RPMI7951 (cell line): Measurements from ENCODE around the gene BAZ1B. TPM values are rescaled to one million over a fixed set of nuclear protein-coding genes. Genes with fewer than 3 reads are reported as not detected.
"Not testable (repeated sequence)": the region's sequence is repeated elsewhere in the genome, so short reads cannot be mapped to it uniquely, and the experiment has no call there.

ENCODE experiments used
- DNase-seq: peaks from one replicate; pipeline ENCODE4 v3.0.0-alpha.2; 2012; ENCODE audit warnings: low read depth
- total RNA-seq: library from RNA; depleted of rRNA; stranded (reverse); fragments of >200 nt; shearing (Covaris generic); gene quantifications from 2 replicates; pipeline ENCODE4 v1.2.3, GENCODE V29; 2014; rRNA removed

Gene BAZ1B, protein sequence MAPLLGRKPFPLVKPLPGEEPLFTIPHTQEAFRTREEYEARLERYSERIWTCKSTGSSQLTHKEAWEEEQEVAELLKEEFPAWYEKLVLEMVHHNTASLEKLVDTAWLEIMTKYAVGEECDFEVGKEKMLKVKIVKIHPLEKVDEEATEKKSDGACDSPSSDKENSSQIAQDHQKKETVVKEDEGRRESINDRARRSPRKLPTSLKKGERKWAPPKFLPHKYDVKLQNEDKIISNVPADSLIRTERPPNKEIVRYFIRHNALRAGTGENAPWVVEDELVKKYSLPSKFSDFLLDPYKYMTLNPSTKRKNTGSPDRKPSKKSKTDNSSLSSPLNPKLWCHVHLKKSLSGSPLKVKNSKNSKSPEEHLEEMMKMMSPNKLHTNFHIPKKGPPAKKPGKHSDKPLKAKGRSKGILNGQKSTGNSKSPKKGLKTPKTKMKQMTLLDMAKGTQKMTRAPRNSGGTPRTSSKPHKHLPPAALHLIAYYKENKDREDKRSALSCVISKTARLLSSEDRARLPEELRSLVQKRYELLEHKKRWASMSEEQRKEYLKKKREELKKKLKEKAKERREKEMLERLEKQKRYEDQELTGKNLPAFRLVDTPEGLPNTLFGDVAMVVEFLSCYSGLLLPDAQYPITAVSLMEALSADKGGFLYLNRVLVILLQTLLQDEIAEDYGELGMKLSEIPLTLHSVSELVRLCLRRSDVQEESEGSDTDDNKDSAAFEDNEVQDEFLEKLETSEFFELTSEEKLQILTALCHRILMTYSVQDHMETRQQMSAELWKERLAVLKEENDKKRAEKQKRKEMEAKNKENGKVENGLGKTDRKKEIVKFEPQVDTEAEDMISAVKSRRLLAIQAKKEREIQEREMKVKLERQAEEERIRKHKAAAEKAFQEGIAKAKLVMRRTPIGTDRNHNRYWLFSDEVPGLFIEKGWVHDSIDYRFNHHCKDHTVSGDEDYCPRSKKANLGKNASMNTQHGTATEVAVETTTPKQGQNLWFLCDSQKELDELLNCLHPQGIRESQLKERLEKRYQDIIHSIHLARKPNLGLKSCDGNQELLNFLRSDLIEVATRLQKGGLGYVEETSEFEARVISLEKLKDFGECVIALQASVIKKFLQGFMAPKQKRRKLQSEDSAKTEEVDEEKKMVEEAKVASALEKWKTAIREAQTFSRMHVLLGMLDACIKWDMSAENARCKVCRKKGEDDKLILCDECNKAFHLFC (N-terminal part only)
- total RNA-seq = 54.2 and 60.4 TPM in 2 replicates

DNA sequence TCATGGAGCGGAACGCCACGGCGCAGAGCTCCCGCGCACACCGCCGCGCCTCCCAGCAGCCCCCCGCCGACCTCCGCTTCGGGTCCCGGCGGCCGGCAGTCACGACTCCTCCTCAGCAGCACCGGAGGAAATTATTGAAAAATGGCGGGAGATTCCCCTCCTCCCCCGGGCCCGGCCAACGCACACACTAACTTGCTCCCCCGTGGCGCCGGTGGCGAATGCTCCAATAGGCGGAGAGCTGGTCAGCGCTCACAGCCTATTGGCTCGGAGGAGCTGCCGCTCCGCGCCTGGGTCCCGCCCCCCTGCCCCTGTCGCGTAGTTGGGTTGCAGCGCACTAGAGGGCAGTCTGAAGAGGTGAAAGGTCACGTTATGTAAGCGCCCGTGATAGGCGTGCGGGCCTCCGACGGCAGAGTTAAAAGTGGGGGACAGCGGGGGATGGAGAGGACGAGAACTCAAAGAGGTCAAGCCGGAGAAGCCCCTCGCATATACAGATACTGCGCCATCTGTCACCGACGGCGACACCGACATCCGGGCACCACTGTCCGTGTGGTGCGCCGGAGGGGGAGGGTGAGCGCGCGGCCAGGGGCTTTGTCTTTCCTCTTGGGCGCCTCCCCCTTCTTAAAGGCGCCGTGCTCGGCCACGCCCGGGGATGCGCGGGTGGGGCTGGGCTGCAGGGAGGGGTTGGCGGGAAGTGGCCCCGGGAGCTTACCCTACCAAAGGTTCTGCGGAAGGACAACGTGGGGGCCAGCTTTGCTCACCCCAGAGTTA, at the start of gene BAZ1B:
BAZ1B (minus strand) TSS at position 189 of the 768 bp plus-strand sequence. CDS start 360 bp downstream, outside the sequence.
- DNase-seq = peak; percentile 99

DNA sequence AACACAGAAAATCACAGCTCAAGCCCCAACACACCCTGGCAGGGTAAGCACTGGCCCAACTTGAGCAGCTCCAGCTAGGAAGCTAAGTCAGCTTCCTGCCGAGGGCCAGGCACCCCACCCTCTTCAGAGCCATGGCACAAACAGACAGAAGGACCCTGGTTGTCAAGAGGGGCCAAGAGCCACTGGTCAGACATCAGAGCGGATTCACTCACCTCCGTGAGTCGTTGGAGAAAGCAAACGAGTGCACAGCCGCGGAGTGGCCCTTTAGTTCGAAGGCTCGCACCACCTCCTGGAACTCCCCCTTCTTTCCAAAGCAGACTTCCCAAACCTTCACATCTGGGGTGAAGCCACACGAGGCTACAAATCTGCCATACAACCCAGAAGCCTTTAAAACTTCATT, 48.9 kb upstream of the BAZ1B start:
- DNase-seq = no peak

DNA sequence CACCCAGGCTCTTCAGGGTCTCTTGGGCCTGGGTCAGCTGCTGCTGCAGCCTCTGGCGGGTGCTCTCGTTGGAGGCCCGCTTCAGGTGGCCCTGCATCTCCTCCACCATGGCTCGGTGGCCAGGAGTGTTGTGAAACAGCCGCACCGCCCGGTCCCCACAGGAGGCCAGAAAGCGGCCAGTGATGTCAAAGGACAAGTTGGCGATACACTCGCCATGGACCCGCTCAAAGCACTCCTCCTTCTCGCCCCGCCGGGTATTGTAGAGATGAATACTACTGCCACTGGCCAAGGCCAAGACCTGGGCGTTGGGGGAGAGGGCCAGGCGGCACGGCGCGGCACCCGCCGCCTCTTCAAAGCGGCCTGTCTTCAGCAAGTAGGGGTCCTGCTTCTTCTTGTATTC, 48.4 kb upstream of the BAZ1B start:
- no peak for DNase-seq

DNA sequence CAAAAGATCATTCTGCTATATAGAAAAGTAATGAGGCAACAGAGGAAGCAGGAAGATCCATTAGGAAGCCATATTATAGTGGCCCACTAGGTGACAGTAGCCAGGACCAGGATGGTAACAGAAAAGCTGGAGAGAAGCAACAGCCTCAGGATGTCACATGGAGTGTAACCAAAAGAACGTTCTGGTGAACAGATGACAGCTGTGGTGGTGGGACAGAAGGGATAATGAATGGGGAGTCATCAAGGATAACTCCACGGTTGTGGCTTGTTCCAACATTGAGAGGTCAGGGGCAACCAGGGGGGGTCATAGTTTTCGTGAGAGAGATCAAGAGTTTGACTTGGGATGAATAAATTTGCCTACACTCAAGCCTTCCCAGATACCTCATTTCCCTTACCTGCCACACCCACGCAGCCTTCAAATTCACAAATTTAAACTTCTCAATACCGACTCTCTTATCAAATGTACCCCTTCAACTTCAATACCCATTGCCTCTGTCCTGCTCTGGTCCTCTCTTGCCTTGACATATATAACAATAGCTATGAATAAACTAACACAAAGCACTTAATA, 47.0 kb upstream of the BAZ1B start:
- DNase-seq = no peak

DNA sequence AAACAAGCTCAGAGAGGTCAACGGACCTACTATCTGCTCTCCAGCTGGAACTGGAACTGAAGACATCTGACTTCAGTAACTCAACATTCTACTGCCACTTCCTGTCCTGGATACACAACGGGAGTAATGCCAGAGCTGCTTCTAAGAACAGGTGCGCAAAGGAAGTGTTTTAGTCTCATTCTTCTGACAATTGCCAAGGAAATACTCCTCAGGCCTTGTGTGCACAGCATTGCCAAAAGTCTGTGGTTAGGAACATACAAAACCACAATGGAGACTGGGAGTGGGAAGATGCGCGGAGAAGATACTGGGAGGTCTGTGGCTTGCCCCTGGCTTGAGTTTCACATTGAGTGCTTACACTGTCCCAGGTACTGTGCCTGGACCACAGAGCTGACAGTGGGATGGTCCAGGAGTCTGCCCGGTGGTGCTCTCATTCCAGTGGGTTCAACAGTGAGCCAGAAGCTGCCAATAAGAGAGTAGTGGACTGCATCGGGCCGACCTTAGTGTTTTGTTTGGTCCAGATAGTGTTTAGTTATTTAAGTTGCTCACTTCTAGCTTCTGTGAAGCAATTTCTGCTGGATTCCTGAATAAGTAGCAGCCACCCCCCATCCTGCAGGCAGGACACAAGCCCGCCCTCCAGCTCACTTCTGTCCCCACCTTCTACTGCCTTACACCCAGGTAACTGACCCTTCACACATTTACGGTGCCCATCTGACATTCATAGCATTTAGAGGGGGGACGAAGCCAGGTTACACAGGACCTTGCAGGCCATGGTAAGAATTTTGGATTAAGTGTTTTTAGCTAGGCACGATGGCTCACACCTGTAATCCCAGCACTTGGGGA, 46.0 kb upstream of the BAZ1B start:
- peak; percentile 86 for DNase-seq

DNA sequence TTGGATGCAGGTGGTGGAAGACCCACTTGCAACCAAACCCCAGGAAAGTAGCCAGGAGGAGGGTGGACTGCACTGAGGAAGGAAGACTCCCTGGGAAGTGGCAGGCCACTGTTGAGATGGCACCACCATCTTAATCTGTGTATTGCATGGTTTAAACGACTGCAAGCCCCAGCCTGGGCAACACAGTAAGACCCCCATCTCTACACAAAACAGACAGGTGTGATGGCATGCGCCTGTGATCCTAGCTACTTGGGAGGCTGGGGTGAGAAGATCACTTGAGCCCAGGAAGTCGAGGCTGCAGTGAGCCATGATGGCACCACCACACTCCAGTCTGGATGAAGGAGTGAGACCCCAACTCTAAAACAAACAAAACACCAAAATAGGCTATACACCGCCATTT, 45.0 kb upstream of the BAZ1B start:
- DNase-seq = no peak

DNA sequence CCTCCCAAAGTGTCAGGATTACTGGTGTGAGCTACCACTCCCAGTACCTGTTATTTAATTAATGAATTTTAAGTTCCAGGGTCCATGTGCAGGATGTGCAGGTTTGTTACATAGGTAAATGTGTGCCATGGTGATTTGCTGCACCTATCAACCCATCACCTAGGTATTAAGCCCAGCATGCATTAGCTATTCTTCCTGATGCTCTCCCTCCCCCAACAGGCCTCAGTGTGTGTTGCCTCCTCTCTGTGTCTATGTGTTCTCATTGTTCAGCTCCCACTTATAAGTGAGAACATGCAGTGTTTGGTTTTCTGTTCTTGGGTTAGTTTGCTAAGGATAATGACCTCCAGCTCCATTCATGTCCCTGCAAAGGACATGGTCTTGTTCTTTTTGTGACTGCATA, 44.3 kb upstream of the BAZ1B start:
- not testable (repeated sequence) for DNase-seq

DNA sequence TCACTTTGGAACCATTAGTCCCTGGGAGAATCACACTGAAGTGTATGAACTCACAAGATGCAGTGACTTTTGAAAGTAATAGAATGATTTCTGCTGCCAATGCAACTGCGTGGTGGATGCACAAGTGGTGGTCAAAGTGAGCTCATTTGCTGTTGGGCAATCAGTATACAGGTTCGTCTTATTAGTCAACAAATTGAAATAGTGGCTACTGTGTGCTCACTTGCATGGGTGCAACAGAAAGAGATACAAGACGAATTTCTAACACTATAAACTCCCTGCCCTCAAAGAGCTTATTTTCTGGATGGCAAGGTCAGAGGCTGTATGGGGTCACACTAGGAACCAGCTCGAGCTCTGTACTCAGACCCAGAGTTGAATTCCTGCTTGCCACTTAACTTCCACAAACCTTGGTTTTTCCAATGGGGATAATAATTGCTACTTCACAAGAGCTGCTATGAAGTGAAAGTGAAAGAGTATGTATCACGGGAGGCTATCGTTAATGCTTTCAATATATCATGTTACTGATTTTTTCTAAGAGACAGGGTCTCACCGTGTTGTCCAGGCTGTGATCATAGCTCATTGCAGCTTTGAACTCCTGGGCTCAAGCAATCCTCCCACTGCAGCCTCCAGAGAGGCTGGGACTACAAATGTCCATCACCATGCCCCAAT, 43.7 kb upstream of the BAZ1B start:
- DNase-seq = peak; percentile 49

DNA sequence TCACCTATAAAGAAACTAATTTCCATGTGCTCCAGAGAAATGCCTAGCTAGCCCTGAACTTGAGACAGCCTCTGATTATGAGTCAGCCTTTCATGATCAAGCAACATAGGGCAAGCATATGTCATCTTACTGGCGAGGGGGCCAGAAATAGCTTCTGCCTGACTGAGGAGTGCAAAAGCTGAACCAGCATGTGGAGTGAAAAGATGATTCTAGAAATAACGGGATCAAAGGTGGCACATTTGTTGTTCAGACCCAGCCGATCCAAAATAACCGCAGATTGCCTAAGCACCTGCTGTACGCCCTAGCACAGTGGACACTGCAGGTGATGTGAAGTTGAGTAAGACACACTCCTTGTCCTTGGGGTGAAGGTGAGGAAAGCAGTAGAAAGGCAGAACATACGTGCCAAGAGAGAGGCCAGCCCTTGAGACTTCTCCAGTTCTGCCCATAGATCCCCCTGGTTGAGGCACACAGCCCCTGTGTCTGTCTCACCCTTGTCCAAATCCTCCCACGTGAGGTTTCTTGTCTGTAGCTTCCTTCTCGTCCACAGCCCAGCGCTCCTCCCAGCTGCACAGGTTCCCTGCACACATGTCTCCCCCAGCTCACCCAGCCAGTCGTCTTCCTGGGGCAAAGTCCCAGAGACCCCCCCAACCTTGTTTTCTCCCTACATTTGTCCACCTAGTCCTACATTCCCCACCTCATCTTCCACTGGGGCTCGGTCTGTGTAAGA, 38.2 kb upstream of the BAZ1B start:
- peak; percentile 79 for DNase-seq

DNA sequence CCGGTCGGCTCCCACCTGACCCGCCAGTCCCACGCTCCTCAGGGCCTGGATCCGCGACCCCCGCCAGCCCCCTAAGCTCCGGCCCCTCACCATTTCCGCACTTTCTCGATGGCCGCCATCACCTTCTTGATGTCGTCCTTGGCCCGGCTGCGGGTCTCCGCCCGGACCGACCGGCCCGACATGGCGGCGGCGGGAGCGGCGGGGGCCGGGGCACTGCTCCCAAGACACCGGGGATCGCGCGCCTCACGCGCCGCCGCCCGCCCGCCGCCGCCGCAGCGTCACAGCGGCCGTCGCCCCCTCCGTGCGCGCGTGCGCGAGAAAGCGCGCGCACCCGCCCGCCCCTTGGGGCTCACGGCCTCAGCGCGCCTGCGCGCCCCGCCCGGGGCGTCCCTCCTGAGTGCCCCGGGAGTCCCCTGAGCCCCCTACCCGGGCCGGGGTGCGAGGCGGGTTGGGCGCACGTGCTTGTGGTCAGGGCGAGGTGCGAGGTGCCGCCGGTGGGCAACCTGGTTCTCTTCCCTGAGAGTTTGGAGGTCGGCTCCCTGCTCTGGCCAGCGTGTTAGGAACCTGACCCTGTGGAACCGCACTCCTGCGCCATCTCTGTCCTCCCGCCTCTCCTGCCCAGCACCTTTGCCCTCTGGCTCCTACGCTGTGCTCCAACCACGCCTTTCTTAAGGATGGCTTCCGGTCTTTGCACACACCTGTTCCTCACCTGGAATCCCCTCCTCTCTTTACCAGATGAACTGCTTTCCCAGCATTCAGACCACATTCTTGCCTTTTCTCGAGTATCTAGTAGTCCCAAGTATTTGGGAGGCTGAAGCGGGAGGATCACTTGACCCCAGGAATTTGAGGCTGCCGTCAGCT, 35.5 kb upstream of the BAZ1B start, which contains the start of gene BCL7B:
BCL7B (minus strand) TSS at position 294 of the 861 bp plus-strand sequence; CDS start at position 182, 112 bp downstream.
- peak; percentile 64 for DNase-seq

DNA sequence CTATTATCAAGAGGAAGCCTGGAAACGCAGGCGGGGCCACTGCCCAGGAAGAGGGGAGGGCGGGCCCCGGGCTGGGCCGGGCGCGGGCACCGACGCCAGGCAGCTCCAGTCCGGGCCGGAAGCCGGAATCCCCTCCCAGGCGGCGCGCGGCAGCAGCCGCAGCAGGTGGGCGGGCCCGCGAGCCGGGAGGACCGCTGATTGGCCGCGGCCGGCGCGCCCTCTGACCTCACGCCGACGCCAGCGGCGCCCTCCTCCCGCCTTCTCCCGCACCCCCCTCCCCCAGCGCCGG, 35.0 kb upstream of the BAZ1B start:
- peak; percentile 94 for DNase-seq

DNA sequence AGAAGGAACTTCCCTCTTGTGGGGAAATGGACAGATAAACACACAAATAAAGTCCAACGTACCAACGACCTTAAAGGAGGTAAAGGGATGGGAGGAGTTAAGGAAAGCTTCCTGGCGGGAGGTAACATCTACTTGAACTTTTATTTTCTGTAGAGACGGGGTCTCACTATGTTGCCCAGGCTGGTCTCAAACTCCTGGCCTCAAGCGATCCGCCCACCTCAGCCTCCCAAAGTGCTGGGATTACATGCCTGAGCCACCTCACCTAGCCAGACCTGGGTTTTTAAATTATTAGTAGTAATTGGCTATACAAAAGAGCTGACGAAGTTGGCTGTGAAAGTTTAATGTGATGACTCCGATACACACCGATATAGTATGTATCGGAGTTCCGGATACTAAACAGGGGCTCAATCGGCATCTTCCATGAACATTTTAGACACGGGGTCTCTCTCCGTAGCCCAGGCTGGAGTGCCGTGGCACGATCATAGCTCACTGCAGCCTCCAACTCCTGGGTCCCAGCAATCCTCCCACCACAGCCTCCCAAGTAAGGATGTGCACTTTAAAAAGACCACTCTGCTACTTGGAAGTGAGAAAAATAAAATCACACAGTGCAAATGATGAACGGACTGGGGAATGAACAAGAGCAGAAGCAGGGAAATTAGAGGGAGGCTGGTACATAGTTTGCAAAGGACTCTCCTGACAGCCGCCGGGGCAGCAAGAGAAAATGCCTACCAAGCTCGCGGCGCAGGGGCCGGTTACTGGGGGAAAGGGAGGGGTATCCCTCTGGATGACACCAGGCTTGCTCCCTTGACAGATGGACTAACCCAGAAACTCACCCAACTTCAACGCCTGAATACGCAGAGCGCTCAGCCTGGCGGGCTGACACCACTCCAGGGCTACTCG, 34.4 kb upstream of the BAZ1B start:
- DNase-seq = no peak

DNA sequence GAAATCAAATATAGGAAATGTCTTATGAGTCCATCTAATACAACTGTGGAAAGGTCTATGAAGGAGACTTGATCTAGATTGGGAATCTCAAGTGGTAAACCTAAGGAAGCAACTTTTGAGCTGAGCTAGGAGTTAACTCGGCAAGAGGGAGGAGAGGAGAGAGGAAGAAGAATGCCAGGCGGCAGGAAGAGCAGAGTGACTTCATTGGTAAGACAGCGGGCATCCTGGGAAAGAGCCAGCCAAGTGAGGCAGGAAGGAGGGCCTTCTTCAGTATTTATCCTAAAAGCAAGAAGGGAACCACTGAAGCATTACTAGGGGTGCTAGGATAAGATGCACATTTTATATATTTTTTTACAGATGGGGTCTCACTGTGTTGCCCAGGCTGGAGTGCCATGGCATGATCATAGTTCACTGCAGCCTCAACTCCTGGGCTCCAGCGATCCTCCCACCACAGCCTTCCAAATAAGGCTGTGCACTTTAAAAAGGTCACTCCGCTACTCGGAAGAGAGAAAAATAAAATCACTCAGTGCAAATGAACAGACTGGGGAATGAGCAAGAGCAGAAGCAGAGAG, 33.4 kb upstream of the BAZ1B start:
- DNase-seq = peak; percentile 39

DNA sequence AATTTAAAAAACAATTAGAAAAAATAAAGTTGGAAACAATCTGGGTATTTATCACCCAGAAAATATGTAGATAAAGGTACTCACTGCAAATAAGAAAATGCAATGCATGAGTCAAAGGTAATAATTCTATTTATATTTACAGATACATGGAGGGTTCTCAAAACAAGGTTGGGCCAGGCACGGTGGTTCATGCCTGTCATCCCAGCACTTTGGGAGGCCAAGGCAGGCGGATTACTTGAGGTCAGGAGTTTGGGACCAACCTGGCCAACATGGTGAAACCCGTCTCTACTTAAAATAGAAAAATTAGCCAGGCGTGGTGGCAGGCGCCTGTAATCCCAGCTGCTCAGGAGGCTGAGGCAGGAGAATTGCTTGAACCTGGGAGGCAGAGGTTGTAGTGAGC, 28.0 kb upstream of the BAZ1B start:
- not testable (repeated sequence) for DNase-seq

DNA sequence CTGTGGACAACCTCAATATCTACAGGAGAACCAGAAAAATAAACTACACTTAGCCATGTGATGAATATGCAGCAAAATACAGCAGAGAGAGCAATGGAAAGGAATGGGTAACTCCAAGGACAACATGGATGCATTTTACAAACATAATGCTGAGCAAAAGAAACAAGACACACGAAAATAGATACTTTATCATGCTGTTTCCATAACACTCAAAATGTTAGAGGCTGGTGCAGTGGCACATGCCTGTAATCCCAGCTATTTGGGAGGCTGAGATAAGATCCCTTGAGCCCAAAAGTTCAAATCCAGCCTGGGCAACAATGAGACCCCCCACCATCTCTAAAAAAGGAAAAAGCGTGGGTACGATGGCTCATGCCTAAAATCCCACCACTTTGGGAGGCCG, 27.1 kb upstream of the BAZ1B start:
- no peak for DNase-seq

DNA sequence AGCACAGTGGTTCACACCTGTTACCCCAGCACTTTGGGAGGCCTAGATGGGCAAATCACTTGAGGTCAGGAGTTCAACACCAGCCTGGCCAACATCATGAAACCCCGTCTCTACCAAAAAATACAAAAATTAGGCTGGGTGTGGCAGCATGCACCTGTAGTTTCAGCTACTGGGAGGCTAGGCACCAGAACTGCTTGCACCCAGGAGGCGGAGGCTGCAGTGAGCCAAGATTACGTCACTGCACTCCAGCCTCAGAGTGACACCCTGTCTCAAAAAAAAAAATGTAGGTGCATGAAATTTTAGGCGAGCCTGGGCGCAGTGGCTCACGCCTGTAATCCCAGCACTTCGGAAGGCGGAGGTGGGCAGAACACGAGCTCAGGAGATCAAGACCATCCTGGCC, 25.7 kb upstream of the BAZ1B start:
- no peak for DNase-seq
